Lower leg skin (tissue), 3 donors: ENCODE data around the gene UVSSA.

Experiments
- CTCF ChIP-seq, 3 donors: fragments of 450-650 bp; IDR thresholded peaks; one replicate each; pipeline ENCODE4 v1.5.1; 2016; ENCODE audit warnings: antibody characterized with exemption in 3 of 3, mild to moderate bottlenecking in 3 of 3, moderate library complexity in 2 of 3
- POLR2A ChIP-seq, 2 donors: fragments of 450-650 bp; IDR thresholded peaks; one replicate each; pipeline ENCODE4 v1.6.1; 2016 to 2017; ENCODE audit warnings: antibody characterized with exemption in 2 of 2, mild to moderate bottlenecking in 1 of 2, moderate library complexity in 1 of 2

- TF ChIP-seq CTCF (IDR thresholded peaks at IDR 0.05) (no peak), POLR2A (IDR thresholded peaks at IDR 0.05) (no peak)
Measured at GRCh38 chr4:1410491-1411325, 63.7 kb downstream of the UVSSA start.
